Keratinocyte (primary cell): ENCODE data around the gene MARCHF10.

Experiments
- CTCF ChIP-seq, 3 experiments: IDR thresholded peaks in 1 of 3; conservative IDR thresholded peaks in 1 of 3; optimal IDR thresholded peaks in 1 of 3; 2 replicates in 2 of 3; 3 replicates in 1 of 3; pipeline versions ENCODE3 to v1.5.1; 2011; ENCODE audit warnings: low read length in 3 of 3, mild to moderate bottlenecking in 3 of 3, moderate library complexity in 2 of 3, control low read depth in 1 of 3, inconsistent platforms in 1 of 3; ENCODE audit not compliant: insufficient read depth in 2 of 3; ENCODE audit errors: extremely low read depth in 1 of 3
- EZH2 ChIP-seq: IDR thresholded peaks from one replicate; pipeline ENCODE4 v1.6.1; 2012; ENCODE audit warnings: inconsistent platforms, mild to moderate bottlenecking, low read length, moderate library complexity

- TF ChIP-seq CTCF (optimal IDR thresholded peaks at IDR 0.05 in 1 of 3, IDR thresholded peaks at IDR 0.05 in 1 of 3, conservative IDR thresholded peaks at IDR 0.05 in 1 of 3; ENCODE audit: extremely low read depth in 1 of 3, insufficient read depth in 2 of 3, low read length in 3 of 3) (no peak), EZH2 (no peak)
Observed at GRCh38 chr17:62673614-62674362, 134.3 kb downstream of the MARCHF10 start.
